GM19043 (cell line): Measurements from ENCODE around the gene CYP3A4.
"Not testable (repeated sequence)": the region's sequence is repeated elsewhere in the genome, so short reads cannot be mapped to it uniquely, and the experiment has no call there.

ENCODE experiments used
- ATAC-seq: cut with Tn5 transposase; IDR thresholded peaks from one replicate; pipeline ENCODE4 v1.9.1; 2021; ENCODE audit warnings: low read depth; ENCODE audit not compliant: unreplicated experiment

Gene CYP3A4

DNA sequence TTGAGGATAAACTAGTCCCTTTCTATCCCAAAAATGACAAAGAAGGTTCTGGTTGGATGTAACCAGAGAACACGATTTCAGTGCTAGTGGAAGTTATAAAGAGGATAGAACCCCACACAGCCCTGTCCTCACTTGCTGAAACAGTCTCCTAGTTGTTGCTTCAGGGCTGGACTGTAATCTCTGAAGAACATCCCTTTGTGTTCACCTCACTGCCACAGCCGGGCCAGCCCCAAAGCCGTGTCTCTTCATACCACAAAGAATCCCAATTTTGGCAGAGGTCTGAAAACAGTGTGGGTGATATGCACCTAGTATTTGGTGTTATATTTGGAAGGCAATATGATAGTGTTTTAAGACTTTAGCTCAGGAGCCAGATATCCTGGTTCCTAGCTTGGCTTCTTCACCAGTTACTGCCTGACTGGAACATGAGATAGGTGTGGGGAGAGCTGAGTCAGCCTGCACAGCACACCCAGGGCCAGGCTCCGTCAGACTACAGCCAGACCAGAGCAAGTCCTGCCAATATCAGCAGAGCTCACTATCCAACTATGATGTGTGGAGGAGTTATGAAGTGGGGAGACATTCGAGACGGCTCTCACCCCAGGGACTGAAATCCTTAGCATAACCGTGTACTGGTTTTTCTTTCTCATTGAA, 21.2 kb downstream of the CYP3A4 start:
- ATAC-seq: no peak

DNA sequence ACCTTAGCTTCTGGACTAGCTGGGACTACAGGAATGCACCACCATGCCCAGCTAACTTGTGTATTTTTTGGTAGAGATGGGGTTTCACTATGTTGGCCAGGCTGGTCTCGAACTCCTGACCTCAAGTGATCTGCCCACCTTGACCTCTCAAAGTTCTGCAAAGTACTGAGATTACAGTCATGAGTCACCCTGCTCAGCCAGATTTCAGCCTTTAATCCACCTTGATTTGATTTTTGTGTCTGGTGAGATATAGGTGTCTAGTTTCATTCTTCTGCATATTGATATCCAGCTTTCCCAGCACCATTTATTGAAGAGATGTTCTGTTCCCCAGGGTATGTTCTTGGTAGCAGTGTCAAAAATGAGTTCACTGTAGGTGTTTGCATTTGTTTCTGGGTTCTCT, 28.9 kb downstream of the CYP3A4 start:
- no peak for ATAC-seq

DNA sequence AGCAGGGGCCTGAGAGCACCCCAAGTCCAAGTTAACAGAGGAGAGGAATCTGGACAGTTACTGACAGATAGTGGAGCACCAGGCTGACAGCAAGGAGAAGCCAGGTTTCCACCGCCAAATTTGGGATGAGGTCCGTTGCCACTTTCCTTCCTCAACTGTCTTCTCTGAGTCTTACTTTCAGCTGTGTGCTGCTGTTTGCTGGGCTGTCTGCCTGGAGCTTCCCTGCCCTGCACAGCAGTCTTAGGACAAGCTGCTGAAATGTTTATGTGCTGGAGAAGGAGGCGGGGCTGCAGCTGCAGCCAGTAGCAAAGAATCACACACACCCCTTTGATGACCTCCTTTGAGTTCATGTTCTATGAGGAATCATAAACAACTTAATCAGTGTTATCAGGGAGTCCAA, 31.6 kb downstream of the CYP3A4 start:
- no peak for ATAC-seq

DNA sequence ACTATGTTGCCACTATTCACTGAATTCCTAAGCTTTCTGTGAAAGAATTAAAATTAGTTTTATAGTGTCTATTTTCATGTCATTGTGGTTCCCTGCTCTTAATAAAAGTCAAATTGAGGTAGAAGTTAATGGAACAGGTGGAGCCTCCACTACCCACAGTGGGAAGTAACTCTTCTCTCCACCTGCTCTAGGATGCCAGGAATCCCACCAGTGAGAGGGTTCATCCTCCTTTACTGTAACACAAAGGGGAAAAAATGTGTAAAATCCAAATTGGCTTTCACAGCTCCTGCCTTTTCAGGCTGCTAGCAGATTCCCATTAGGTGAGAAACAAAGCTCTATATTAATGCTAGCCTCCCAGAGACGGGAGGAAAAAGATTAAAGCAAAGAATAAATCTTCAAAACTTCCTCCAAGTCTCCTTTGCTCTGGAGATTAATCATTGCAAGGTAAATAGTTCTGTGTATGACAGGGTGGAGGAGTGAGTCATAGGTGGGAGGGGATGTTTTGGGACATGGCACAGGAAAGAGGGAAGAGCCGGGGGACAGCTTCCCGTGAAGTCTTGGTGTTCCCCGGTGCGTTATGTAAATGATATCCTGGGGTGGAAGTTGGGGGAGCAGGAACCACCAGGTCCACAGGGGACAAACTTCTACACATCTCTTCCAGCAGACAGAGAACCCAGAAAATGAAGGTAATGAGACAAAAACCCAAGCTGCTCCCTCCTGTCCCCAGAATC, 32.5 kb downstream of the CYP3A4 start:
- not testable (repeated sequence) for ATAC-seq

DNA sequence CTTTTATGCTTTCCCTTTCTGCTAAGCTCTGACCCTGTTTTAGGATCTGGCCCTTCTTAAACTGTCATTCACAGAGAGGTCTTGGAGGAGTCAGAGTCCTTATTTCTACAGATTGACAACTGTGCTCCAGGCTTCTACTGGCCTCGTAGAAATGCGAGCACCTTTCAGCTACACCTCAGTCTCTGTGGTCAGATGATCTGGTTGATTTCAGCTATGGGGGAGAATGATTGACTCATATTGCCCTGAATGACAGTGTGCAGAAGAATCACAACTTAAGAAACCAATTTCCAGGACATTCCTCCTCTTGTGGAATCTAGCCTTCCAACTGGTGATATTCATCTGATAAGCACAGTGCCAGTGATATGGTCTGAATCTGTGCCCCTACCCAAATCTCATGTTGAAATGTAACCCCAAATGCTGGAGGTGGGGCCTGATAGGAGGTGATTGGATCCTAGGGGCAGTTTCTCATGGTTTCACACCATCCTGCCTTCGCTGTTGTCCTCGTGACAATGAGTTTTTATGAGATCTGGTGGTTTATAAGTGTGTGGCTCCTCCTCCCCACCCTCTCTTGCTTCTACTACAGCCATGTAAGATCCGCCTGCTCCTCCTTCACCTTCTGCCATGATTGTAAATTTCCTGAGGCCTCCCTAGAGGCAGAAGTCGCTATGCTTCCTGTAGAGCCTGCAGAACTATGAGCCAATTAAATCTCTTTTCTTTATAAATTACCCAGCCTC, 35.0 kb downstream of the CYP3A4 start:
- ATAC-seq: no peak

DNA sequence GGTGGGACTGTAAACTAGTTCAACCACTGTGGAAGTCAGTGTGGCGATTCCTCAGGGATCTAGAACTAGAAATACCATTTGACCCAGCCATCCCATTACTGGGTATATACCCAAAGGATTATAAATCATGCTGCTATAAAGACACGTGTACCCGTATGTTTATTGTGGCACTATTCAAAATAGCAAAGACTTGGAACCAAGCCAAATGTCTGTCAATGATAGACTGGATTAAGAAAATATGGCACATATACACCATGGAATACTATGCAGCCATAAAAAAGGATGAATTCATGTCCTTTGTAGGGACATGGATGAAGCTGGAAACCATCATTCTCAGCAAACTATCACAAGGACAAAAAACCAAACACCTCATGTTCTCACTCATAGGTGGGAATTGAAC, 37.1 kb downstream of the CYP3A4 start:
- not testable (repeated sequence) for ATAC-seq

DNA sequence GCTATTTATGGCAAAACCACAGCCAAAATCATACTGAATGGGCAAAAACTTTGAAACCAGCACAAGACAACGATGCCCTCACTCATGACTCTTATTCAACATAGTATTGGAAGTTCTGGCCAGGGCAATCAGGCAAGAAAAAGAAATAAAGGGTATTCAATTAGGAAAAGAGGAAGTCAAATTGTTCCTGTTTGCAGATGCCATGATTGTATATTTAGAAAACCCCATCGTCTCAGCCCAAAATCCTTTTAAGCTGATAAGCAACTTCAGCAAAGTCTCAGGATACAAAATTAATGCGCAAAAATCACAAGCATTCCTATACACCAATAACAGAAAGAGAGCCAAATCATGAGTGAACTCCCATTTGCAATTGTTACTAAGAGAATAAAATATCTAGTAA, 38.6 kb downstream of the CYP3A4 start:
- not testable (repeated sequence) for ATAC-seq

DNA sequence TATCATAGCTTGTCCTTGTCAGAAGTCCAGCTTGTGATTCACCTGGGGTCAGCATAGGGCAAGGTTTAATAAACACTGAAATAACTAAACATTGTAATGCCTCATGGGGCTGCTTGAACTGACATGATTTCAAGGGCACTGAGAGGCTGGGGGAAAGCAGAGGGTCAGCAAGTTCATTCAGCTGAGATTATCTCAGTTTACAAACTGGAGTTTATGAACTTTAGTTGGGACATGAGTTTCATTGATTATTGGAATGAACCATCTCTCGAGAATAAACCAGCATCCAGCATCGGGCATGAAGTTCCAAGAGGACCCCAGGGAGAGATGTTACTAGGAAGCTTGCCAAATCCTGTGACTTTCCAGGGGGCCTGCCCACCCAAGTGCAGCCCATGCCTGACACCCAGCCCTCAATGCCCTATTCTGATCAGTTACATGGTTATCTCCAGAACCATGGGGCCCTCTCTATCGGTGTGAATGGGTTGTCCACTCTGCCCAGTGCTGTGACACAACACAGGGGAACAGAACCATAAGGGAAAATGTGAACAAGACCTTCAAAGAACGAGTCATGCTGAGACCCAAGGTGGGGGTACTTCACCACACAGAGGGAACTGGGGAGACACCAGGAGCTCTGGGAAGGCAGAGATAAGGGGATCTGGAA, 41.1 kb downstream of the CYP3A4 start:
- no peak for ATAC-seq

DNA sequence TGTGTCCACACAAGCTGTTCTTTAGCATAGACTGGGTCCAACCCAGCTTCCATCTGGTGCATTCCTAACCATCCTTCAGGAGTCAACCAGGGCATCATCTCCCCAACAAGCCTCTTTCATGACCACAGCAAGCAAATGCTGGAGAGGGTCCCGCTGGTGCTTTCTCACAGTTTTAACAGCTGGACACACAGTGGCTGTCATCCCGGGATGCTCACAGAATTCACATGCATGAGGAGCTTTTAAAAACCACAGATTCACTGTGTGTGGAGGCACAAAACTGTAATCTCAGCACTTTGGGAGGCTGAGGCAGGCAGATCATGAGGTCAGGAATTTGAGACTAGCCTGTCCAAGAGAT, 42.6 kb downstream of the CYP3A4 start:
- no peak for ATAC-seq

DNA sequence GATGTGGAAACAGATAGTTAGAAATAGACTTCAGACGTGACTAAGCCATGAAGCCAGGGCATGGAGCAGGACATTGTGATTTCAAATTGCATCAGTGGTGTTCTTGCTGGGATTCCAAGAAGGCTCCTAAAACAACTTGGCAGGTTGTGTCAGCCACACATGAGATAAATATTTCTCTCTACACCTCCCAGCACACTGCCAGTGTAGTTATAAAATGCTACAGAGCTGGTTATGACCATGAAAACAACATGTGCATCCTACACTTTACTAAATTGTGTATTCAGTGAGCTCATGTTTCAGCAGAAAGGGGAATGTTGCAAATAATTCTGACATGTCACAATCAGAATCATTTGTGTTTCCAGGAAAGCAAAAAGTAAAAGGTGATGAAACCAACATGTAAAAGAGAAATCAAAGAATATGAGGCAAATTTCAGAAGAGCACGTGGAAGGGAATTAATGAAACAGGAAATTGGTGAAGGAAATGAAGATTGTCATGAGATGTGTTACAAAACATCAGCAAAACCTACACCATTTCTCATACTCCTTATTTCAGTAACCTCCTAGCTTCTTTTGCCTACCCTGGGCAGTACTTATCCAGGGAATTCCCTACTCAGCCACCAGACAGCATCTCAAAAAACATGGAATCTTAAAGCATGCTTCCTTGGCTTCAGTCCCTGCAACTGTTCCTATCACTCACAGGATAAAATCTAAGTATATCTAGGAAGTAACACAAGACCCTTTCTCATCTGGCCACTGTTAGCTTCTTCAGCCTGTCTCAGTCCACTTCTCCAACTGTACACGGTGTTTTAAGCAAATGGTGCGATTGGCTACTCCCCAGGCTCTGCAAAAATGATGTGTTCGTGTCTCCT, 43.2 kb downstream of the CYP3A4 start:
- no peak for ATAC-seq

DNA sequence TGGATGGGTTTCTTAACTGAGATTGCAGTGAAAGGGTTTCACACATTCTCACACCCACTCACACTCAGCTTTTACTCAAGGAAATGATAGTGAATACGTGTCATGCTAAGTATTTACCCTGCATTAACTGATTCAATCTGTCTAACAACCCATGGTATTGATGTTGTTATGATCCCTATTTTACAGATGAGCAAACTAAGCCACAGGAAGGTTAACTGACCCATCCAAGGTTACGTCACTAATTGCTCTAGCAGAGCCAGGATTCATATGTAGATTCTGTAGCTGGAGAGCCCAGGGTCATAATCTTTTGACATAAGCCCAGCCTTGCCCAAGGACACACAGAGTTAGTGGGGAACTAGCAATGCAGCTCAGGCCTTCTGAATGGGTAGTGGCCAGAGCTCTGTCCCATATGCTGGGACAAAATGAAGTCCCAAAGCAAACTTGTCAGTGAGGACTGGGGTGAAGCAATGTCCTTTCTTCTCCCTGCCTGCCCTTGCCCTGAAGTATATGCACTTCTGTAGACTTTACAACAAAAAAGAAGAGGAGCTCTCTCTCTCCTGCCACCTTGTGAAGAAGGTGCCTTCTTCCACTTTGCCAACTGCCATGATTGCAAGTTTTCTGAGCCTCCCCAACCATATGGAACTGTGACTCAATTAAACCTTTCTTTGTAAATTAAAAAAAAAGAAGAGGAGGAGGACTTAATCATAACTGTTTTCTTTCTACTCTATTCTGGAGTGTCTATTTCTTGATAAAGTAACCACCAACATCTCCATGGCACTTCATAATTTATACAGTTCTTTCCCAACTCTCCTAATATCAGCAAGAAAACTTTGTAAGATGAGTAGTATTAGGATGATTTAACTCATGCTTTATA, 44.0 kb downstream of the CYP3A4 start:
- no peak for ATAC-seq

DNA sequence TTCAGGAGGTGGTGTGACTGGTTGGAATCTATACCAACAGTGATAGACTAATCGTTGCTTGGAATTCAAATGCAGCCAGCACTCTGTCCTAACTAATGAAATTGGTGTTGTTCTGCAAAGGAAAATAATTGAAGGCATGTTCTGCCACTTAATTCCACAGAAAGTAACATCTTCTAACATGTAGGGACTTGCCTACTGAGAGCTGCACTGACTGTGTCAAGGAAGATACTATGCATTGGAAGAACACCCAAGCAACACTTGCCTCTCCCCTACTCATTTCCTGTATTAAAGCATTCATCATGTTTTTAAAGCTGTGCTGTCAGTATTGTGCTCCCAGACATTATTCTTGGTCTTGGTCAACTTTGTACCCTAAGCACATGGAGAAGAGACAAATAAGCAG, 46.3 kb downstream of the CYP3A4 start:
- ATAC-seq: no peak

DNA sequence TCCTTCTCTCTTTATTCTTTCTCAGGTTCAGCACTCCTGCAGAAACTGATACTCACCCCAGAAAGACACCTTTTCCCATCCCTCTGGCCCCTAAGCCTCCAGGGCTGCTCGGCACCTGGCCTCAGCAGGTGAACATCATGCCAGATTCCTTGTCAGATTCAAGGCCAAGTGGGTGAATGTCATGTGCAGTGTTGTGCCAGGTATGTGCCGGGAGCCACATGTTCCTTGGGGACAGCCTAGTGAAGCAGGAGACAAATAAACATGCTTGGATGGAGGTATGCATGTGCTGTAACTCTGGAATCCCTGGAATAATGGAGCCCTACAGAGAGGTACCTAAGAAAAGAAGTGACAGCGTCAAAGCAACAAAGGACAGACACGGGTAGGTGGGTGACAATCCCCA, 47.3 kb downstream of the CYP3A4 start:
- not testable (repeated sequence) for ATAC-seq

DNA sequence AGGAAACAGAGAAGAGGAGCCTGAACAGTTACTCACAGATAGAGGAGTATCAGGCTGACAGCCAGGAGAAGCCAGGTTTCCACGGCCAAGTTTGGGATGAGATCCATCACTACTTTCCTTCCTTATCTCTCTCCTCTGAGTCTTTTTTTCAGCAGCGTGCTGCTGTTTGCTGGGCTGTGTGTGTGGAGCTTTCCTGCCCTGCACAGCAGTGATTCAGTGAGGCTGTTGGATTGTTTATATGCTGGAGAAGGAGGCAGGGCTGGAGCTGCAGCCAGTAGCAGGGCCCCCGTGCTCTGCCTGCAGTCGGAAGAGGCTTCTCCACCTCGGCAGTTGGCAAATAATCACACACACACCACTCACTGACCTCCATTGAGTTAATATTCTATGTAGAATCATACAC, 49.0 kb downstream of the CYP3A4 start, which contains the start of gene CYP3A7:
CYP3A7 (minus strand) TSS at position 210 of the 400 bp plus-strand sequence; CDS start at position 107, 103 bp downstream.
- ATAC-seq: no peak

DNA sequence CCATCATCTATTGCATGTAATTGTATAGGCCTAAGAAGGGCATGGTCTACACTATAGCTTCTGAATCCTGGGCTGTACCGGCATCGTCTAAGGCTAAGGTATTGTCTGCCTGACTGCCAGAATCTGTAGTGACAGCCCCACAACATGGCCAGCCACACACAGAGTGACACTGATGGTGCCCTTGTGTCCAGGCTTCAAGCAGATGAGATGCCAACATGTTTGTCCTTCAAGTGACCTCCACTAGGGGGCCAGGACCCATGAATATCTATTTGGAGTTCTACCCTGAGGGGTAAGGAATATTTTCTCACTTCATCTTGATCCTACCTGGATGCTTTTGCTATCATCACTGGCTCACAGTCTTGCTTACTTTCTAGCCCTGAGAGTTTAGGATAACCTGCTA, 50.5 kb downstream of the CYP3A4 start:
- no peak for ATAC-seq

DNA sequence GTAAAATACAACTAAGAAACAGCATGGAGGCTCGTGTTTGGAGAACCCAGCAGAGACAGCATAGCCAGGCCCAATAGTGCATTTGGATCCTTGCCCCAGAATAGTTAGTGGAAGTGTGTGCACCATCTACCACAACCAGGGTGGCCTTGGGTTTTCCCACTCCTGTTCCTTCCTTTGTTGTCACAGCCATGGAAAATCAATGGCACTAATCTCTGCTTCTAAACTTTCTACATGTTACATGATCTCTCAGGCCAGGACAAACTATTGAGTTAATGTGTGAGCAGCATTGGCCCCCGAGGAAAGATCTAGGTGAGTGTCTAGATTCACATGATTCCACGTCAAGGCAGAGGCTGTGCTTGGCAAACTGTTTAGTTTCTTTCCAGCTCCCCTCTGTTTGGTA, 51.0 kb downstream of the CYP3A4 start:
- ATAC-seq: no peak

DNA sequence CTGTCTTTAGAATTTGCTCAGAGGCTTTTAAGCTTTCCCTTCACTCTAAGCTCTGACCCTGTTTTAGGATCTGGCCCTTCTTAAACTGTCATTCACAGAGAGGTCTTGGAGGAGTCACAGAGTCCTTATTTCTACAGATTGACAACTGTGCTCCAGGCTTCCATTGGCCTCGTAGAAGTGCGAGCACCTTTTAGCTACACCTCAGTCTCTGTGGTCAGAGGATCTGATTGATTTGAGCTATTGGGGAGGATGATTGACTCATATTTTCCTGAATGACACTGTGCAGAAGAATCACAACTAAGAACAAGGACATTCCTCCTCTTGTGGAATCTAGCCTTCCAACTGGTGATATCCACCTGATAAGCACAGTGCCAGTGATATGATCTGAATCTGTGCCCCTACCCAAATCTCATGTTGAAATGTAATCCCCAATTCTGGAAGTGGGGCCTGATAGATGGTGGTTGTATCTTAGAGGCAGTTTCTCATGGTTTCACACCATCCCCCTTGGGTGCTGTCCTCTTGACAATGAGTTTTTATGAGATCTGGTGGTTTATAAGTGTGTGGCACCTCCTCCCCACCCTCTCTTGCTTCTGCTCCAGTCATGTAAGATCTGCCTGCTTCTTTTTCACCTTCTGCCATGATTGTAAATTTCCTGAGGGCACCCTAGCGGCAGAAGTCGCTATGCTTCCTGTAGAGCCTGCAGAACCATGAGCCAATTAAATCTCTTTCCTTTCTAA, 52.2 kb downstream of the CYP3A4 start:
- ATAC-seq: no peak

DNA sequence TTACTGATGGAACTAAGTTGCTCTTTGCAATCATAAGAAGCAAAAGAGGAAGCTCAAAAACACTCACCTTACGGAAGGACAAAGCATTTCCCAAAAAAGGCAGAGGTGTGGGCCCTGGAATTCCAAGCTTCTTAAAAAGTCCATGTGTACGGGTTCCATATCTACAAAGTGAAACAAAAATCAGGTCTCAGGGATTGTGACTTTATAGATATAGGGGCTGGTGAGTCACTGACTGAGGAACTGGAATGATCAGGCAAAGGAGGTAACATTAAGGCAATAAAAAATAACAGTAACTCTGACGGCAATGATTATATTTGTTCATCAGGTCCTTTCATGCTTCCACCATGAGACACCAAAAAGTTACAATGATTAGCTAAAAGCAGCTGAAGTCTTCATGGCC, 53.0 kb downstream of the CYP3A4 start:
- ATAC-seq: no peak
